ENCODE results near the gene CASP10.

- TF ChIP-seq PHF8 (conservative IDR thresholded peaks at IDR 0.05; ENCODE audit: low read depth, low read length) (no peak), TAF1 (IDR thresholded peaks at IDR 0.05; ENCODE audit: low read depth, low read length) (no peak), CTCF (IDR thresholded peaks at IDR 0.05; ENCODE audit: control extremely low read depth in 1 of 3, insufficient read depth in 1 of 3, low read depth in 1 of 3, low read length in 3 of 3) (no peak), CHD2 (IDR thresholded peaks at IDR 0.05; ENCODE audit: low read length) (no peak), GABPA (IDR thresholded peaks at IDR 0.05; ENCODE audit: borderline replicate concordance, insufficient read depth, low read length) (no peak), SUZ12 (IDR thresholded peaks at IDR 0.05; ENCODE audit: low read length) (no peak), KDM1A (IDR thresholded peaks at IDR 0.05; ENCODE audit: borderline replicate concordance, low read length) (no peak), USF2 (IDR thresholded peaks at IDR 0.05; ENCODE audit: low read length) (no peak), ASH2L (IDR thresholded peaks at IDR 0.05; ENCODE audit: low read length) (no peak), E2F6 (IDR thresholded peaks at IDR 0.05) (no peak), SP4 (IDR thresholded peaks at IDR 0.05; ENCODE audit: low read length) (no peak), EP300 (IDR thresholded peaks at IDR 0.05; ENCODE audit: borderline replicate concordance in 1 of 2, low read depth in 2 of 2, low read length in 2 of 2) (no peak), TCF12 (IDR thresholded peaks at IDR 0.05; ENCODE audit: low read depth, low read length) (no peak)
These were observed 44.5 kb upstream of the CASP10 start for GRCh38 chr2:201138401-201138970.

Measured in H1 (cell line).